HUES48 (cell line): ENCODE measurements around the gene KRT86.
"Not testable (repeated sequence)": the region's sequence is repeated elsewhere in the genome, so short reads cannot be mapped to it uniquely, and the experiment has no call there.

Experiments used
- H3K27ac ChIP-seq: one replicate; pipeline ENCODE4 v1.7.0; 2013; ENCODE audit warnings: low read depth, low read length, inconsistent platforms
- H3K27me3 ChIP-seq: 2 replicates; pipeline ENCODE4 v1.6.1; 2013; ENCODE audit warnings: mild to moderate bottlenecking, low read length; ENCODE audit not compliant: control insufficient read depth, insufficient read depth
- H3K36me3 ChIP-seq: 2 replicates; pipeline ENCODE4 v1.6.1; 2013; ENCODE audit warnings: low read length; ENCODE audit not compliant: control insufficient read depth, insufficient read depth
- H3K4me1 ChIP-seq: 2 replicates; pipeline ENCODE4 v1.6.1; 2013; ENCODE audit warnings: mild to moderate bottlenecking, low read length; ENCODE audit not compliant: control insufficient read depth, insufficient read depth
- H3K4me3 ChIP-seq: 2 replicates; pipeline ENCODE4 v1.5.1; 2013; ENCODE audit warnings: mild to moderate bottlenecking, low read depth, low read length
- H3K9ac ChIP-seq: 2 replicates; pipeline ENCODE4 v1.6.1; 2013; ENCODE audit warnings: mild to moderate bottlenecking, low read depth, low read length, moderate library complexity
- H3K9me3 ChIP-seq: 2 replicates; pipeline ENCODE4 v1.6.1; 2013; ENCODE audit warnings: low read length; ENCODE audit not compliant: control insufficient read depth, insufficient read depth

KRT86 gene

DNA sequence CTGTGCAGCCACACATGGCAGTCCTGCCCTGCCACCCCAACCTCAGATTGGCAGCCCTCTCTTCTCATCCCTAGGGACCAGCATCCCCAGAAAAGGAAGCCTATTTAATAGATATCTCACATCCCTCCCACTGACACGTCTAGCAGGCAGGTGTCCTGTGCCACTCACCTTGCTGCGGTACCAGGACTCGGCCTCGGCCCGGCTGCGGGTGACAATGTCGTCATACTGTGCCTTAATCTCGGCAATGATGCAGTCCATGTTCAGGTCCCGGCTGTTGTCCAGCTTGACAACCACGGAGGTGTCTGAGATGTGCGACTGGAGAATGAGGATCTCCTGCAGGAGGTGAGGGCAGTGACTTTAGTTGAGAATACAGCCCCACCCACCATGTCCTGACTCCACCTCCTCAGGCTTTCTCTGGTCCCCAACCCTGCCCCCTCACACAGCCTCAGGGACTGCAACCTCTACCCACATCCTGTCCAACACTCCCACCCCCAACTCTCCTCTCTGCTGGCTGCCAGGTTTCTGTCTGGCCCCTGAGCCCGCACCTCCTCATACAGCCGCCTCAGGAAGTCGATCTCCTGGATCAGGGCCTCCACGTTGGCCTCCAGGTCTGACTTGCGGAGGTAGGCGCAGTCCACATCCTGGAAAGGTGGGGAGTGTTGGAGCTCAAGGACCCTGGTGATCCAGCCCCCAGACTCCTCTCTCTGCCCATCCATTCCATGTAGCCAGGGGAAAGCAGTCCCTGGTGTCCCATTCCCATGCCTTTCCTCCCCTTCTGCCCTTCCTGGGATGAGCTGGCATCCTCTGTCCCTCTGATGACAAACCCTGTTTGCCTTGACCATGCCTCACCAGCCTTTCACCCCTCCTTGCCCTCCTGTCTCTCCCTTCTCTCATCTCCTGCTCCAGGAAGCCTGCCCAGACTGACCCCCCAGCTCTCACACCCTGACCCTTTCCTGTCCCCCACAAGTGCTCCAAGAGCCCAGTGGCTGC is 13.7 kb downstream of the KRT86 start:
- not testable (repeated sequence) for H3K9me3 ChIP-seq, H3K4me1 ChIP-seq, H3K9ac ChIP-seq, H3K27ac ChIP-seq, H3K36me3 ChIP-seq, H3K4me3 ChIP-seq, H3K27me3 ChIP-seq

DNA sequence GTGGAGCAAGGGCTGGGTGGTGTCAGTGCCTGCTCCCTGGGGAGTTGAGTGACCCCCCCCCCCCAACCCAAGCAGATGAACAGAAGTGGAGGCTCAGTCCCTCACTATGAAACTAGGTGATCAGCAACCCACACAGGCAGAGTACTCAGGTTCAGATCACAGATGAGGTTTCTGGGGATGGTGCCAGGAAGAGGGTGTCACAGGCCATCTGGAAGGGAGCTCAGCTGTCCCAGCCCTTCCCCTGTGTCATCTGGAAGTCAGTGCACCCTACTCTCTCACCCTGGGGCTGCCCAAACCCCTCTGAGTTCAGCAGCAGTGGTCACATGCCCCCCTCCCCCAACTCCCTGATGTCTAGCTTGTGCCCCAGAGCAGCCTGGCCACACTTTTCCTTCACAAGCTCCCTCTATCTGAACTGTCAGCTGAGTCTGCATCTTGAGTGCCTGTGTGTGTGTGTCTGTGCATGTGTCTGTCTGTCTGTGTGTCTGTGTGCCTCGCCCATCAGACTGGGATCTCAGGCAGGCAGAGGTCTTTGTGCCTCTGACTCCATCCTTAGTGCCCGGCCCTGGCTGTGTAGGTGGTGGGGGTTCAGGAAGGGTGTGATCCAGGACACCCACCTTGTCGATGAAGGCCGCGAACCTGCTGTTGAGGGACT is 16.2 kb downstream of the KRT86 start:
- not testable (repeated sequence) for H3K27ac ChIP-seq, H3K36me3 ChIP-seq, H3K9me3 ChIP-seq, H3K4me1 ChIP-seq, H3K27me3 ChIP-seq, H3K9ac ChIP-seq, H3K4me3 ChIP-seq

DNA sequence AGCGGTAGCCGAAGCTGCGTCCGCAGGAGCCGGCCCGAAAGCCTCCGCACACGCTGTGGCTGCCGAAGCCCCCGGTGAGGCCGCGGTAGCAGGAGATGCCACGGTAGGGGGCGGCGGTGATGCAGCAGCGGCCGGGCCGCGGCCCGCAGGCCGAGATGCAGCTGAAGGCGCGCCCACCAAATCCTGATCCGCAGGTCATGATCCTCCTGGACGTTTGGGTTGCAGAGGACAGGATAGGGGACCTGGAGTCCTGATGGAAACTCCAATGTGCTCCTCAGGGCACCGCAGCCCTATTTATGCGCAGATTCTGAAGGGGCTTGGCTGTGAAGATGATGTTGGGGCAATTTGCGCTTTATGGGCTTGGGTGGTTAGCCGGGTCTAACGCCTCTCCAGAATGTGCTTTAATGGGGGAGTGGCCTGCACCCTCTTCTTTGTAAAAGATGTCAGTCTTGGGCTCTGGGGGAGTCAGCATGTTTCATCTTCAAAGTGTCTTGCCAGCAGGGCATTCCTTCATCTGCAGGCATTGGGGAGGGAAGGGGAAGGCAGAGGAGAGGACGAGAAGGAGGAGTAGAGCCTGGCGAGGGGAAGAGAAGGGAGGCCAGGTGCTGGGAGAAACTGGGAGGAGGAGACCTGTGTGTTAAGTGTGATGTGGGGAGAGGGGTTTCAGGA is 17.0 kb downstream of the KRT86 start, which contains the start of gene KRT81:
Gene KRT81, minus strand, starts transcription at position 268 of the 669 bp plus-strand sequence. Its CDS starts 69 bp downstream, at position 199.
- Histone ChIP-seq H3K27ac (no peak within 1 kb of the TSS), H3K9me3 (no peaks in the 10 kb centered on the region), H3K27me3 (no peaks in the 10 kb centered on the region), H3K9ac (no peak within 1 kb of the TSS), H3K4me1 (no peaks in the 10 kb centered on the region), H3K36me3 (no peaks in the 10 kb centered on the region), H3K4me3 (no peak within 1 kb of the TSS)

DNA sequence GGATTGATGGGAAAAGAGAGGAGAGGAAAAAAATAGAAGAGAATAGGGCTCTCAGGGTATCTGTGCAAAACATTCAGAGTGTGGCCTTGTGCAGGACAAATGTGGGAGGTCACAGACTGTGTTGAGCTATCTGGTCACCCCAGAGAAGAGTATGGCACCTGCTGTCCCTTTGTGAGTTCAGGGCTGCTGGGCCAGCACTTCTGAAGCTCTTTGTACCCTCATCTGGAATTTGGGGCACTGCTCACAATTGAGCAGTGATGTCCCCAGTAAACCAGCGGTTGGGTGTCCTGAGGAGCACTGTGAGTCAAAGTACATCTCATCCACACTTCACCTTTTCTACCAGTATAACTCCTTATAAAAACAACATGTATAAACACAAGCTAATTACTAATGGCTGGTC is 19.5 kb downstream of the KRT86 start:
- Histone ChIP-seq H3K4me3 (no peak overlapping the region), H3K36me3 (no peaks in the 10 kb centered on the region), H3K4me1 (no peaks in the 10 kb centered on the region), H3K27ac (no peak overlapping the region), H3K27me3 (peaks cover 6% of the 10 kb centered on the region), H3K9ac (no peak overlapping the region), H3K9me3 (no peaks in the 10 kb centered on the region)

DNA sequence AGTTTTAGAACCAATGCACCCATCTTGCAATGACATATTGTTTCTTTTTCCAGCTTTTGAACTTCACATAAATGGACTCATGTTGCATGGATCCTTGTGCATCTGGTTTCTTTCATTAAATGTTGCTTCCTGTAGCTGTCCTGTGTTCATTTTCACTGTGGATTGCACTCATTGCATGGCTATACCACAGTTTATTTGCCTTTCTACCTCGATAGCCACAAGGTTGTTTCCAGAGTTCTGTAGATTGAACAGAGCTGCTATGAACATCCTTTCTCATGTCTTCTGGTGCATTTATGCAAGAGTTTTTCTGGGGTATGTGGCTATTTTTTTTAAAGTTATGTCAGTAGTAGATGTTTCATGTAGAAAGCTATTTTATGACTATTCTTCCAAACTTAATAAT is 20.4 kb downstream of the KRT86 start:
- no peak overlapping the region for H3K27ac ChIP-seq
- H3K9ac ChIP-seq = no peak overlapping the region
- H3K4me1 ChIP-seq = no peaks in the 10 kb centered on the region
- H3K36me3 ChIP-seq = no peaks in the 10 kb centered on the region
- no peak overlapping the region for H3K4me3 ChIP-seq
- H3K27me3 ChIP-seq = peaks cover 6% of the 10 kb centered on the region
- H3K9me3 ChIP-seq = no peaks in the 10 kb centered on the region

DNA sequence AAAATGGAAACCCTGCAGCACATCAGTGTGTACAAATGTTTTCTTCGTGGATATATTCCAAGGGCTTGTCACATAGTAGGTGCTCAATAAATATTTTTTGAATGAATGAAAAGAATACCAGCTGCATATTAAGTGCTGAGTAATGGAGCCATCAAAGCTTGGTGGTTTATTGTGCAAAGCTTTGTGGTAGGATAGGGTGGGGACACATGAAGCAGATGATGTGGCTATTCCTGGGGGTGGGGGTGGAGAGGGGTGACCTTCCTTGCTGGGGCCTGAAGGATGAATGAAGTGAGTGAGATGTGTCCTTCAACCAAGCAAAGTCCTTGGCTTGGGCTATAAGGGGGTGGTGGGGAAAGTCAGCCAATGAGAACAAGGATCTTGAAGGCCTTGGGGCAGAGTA is 21.2 kb downstream of the KRT86 start:
- Histone ChIP-seq H3K27me3 (peaks cover 6% of the 10 kb centered on the region), H3K27ac (no peak overlapping the region), H3K9ac (no peak overlapping the region), H3K4me3 (no peak overlapping the region), H3K4me1 (no peaks in the 10 kb centered on the region), H3K9me3 (no peaks in the 10 kb centered on the region), H3K36me3 (no peaks in the 10 kb centered on the region)

DNA sequence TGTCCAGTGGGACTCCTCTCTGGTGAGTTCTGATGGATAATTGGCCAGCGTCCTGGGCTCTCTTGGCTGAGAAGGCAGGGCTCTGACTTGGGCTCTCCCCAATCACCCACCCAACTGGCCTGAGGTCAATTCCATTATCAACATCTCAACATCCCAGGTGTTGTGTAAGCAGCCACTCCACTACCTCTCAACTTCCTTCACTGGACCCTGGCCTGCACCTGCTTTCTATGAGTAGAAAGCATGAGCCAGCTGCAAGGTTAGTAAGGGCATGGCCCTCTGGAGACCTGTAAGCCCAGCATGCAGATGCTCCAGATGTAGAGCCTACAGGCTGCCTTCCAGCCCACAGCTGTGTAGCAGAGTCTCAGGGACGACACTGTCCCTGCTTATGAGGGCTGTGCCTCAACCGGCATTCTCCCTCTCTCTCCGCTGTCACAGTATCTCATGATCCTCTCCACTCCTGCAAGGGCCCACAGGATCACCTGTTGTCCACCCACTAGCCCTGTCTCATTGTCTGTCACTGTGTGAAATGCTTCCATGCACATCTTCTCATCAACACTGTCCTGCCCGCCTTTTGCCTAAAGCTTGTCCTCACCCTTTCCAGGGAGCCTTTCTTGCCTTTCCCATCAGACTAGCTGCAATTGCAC is 22.2 kb downstream of the KRT86 start:
- Histone ChIP-seq H3K27ac (no peak overlapping the region), H3K4me1 (no peaks in the 10 kb centered on the region), H3K36me3 (no peaks in the 10 kb centered on the region), H3K9ac (no peak overlapping the region), H3K9me3 (no peaks in the 10 kb centered on the region), H3K4me3 (no peak overlapping the region), H3K27me3 (peaks cover 6% of the 10 kb centered on the region)

DNA sequence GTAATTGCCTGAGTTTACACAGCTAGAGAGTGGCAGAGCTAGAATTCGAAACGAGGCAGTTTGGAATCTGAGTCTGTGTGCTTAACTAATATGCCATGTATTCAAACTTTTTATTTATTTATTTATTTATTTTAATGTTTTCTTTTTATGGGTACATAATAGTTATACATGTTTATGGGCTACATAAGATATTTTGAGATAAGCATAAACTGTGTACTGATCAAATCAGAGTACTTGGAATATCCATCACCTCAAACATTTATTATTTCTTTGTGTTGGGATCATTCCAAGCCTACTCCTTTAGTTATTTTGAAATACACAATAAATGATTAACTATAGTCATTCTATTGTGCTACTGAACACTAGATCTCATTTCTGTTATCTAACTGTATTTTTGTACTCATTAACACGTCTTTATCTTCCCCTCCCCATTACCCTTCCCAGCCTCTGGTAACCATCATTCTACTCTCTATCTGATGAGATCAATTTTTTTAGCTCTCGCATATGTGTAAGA is 24.3 kb downstream of the KRT86 start:
- peaks cover 6% of the 10 kb centered on the region for H3K27me3 ChIP-seq
- no peak overlapping the region for H3K4me3 ChIP-seq
- H3K4me1 ChIP-seq = no peaks in the 10 kb centered on the region

DNA sequence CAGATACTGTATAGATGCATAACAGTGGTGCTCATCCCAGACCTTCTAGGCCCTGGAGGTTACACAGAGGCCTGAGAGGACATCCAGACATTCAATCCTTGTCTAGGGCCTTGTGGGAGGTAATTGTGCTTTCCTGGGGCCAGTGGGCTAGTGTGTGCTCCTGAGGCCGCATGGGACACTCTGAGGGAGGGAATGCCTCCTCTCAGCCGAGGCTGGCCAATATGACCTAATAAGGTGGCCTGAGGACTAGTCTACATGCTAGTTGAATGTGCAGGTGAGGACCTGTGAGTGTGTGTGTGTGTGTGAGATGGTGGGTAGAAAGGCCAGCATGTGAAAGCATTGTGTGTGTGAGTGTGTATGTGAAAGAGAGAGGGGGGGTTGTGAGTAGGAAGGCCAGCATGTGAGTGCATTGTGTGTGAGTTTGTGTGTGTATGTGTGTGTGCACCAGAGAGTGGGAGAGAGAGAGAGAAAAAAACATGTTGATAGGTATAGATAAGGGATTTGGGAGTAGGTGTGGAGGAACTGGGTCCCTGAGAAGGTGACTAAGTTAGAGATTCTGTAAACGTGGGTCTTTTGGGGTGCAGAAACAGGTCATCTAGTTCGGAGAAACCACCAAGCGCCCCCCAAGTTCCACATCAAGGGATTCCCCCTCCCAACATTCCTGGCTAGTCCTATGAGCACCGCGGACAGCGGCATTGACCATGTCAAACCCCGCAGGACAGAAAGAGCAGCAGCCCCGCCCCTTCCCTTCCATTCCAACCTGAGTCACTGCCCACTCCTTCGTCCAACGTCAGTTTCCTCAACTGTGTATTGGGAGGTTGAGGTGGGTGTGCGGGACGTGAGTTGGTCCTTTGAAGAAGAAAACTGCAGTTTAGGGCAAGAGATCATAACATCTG is 26.6 kb downstream of the KRT86 start:
- Histone ChIP-seq H3K27ac (no peak overlapping the region), H3K27me3 (peaks cover 6% of the 10 kb centered on the region), H3K9ac (no peak overlapping the region), H3K4me1 (no peaks in the 10 kb centered on the region), H3K9me3 (no peaks in the 10 kb centered on the region), H3K4me3 (no peak overlapping the region), H3K36me3 (no peaks in the 10 kb centered on the region)

More for the DNA sequence above, 24.3 kb downstream of the KRT86 start:
- Histone ChIP-seq H3K36me3 (no peaks in the 10 kb centered on the region), H3K27ac (no peak overlapping the region), H3K9ac (no peak overlapping the region), H3K9me3 (no peaks in the 10 kb centered on the region)

DNA sequence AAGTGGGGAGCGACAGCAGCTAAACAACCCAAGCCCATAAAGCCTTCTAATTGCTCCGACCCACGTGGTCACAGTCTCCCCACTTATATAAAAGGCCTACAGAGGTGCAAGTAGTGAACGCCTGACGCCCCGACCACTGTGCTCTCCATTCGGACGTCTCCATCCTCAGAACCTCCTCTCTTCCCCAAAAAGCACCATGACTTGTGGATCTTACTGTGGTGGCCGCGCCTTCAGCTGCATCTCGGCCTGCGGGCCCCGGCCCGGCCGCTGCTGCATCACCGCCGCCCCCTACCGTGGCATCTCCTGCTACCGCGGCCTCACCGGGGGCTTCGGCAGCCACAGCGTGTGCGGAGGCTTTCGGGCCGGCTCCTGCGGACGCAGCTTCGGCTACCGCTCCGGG is 27.3 kb downstream of the KRT86 start:
- H3K9me3 ChIP-seq, H3K4me1 ChIP-seq, H3K4me3 ChIP-seq, H3K27ac ChIP-seq, H3K9ac ChIP-seq, H3K36me3 ChIP-seq: not testable (repeated sequence)
- peaks cover 12% of the 10 kb centered on the region for H3K27me3 ChIP-seq
